HG02678 (cell line): Measurements from ENCODE around the gene PPP2R5C.

Experiments
- ATAC-seq: cut with Tn5 transposase; IDR thresholded peaks from one replicate; pipeline ENCODE4 v1.9.1; 2021; ENCODE audit warnings: mild to moderate bottlenecking, moderate library complexity; ENCODE audit not compliant: unreplicated experiment

Gene PPP2R5C

DNA sequence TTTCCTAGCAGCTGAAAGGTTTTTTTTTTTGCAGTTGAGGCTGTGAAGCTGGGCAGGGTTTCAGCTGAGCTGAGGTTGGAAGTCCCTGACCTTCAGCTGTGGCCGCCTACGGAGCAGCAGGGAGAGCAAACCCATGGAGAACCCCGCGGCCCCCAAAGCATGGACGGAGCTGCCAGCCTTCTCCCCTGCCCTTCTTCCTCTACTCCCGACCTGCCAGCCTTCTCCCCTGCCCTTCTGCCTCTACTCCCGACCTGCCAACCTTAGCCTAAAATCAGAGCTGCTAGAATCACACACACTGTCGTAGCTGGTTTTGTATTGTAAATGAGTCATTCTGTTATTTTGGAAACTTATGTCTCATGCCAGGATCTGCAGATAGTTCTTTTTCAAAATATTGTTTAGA is 74.6 kb downstream of the PPP2R5C start:
- ATAC-seq = no peak

DNA sequence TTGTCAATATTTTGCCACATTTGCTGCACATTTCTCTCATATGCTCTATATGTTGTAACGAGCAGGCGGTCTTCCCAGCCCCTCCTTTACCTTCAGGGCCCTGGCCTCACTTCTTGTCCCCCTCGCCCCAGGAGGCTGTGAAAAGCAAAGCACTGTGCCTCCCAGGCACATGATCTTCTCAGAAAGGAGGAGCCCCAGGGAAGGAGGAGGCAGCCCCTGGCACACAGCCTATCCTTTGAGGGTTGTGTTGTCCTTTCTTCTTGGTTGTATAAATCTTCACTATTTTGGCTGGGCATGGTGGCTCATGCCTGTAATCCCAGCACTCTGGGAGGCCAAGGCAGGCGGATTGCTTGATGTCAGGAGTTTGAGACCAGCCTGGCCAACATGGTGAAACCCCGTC is 77.0 kb downstream of the PPP2R5C start:
- no peak for ATAC-seq

DNA sequence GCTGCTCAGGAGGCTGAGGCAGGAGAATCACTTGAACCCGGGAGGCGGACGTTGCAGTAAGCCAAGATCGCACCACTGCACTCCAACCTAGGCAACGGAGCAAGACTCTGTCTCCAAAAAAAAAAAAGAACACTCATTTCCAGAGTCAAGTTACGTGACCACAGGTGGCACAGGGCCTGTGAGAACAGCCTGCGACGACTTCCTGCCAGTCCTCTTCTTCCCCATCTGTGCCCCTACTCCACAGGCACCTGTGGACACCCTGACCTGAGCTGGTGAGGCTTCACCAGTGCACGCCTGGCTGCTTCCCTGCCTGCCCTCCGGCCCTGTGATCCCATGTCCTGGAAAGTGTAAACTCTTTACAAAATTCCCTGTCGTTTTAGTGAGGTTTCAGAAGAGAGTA is 77.7 kb downstream of the PPP2R5C start:
- ATAC-seq = peak; percentile 52

DNA sequence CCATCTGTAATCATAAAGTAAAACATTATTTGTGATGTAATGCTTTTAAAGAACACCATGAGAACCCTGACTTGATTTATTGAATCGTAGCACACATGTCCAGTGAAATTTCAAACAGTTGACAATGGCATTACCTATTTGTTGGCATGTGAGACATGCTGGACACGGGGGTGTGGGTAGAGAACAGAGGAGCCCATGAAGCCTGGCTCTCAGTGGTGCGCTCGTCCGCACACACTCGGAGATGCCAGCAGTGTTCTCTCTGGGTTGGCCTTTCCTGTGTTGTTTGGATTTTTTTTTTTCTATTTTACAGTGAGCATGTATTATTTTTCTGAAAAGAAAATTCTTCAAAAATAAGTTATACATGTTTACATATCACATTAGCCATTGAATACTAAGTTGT is 78.2 kb downstream of the PPP2R5C start:
- ATAC-seq = no peak

DNA sequence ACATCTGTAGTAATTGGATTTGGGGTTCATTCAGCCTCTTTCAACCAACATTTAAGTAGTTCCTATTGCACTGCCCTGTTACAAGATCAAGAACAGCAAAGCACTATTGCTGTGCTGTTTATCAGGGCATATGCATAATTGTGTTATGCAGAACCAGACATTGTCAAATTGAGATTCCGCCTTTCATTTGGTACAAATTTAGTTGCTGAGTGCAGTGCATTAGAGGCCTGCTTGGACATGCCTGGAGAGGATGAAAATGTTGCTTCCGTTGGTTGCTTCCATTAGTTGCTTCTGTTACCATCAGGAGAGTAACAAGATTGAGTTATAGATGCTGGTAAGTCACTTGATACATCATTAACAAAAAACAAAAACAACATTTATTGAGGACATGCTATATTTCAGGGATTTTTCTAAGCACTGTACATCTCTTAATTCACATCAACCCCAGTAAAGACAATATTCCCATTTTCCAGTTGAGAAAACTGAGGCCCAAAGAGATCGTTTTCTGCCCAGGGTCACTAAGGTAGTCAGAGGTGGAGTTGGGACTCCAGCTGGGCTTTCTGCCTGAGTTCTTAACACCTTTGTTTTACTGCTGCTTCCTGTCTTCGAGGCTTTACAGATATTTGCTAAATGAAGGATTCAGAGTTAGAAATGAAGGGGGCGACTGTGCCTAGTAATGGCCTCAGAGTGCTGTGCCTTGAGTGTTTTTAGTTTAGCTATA is 79.3 kb downstream of the PPP2R5C start:
- no peak for ATAC-seq

DNA sequence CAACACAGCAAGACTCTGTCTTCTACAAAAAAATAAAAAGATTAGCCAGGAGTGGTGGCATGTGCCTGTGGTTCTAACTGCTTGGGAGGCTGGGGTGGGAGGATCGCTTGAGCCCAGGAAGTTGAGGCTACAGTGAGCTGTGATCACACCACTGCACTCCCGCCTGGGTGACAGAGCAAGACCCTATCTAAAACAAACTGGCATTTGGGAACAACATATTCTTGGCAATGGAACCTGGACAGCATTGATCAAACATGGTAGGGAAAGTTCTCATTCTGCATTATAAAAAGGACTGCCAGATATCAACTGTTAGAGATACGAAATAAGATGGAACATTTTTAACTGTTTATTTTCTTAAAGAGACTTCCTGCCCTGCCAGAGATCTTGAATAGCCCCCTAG is 81.5 kb downstream of the PPP2R5C start:
- no peak for ATAC-seq

DNA sequence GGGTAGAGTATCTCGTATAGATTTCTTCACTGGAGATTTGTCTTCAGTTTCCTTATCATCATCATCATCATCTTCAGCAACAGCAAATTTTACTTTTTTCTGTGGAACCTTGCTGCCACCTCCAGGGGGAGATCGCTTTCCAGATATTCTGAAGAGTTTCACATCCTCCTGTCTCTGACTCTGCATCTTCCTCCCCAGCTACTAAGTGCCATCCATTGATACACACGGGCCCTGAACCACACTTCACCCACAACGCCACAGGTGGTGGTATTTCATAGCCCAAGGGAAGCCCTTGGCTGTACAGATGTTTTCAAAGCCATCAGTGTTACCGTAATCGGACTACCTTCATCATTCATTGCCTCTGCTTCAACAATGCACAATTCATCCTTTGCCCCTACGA is 82.2 kb downstream of the PPP2R5C start:
- ATAC-seq = peak; percentile 66

DNA sequence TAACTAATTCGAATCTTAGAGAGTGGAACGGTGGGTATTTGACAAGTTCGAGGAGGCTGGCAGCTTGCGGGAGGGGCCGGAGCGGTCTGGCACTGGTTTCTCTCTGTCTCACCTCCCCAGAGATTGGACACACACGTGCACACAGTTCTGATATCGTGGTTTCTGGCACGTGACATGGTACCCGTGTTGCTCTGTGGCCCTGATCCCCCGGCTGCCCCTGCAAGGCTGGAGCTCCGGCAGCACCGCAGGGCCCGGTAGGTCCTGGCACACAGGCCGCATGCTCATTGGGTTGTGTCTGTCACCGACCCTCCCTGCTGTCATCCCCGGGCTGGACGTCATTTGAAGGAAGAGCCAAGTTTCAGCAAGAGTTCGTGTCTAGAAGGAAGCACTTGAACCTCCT is 82.7 kb downstream of the PPP2R5C start:
- peak; percentile 47 for ATAC-seq

DNA sequence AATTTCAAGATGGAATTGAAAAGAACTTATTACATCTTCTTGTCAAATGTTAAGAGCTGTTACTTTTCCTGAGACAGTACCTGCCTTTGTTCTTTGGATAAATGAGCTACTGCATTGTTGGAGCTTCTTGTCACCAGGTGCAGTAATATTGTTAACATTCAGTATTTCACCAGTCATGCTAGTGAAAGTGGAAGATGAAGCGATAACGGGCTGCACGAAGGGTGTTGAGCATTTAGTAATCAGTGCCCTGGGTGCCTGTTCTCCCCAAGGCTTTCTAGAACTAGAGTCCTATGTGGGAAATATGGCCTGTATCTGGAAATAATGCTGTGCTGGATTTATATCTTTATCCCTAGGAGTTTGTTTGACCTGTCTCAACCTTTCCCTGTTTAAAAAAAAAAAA is 83.2 kb downstream of the PPP2R5C start:
- ATAC-seq = no peak

DNA sequence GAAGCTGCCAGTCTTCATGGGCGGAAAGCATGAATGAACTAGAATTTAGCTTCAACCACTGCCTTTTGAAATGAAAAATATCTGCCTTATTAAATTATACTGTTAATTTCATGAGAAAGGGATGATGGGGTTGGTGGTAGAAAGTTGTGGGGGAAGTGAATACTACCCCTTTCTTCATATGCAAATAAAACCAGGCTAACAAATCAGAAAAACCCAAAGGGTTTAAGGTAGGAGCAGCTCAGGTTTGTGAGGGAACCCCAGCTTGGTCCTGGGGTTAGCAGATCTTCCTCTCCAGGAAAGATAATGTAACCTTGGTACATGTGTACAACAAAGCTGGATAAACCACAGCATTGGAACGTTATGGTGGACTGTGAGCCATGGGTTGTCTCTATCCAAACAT is 84.0 kb downstream of the PPP2R5C start:
- no peak for ATAC-seq

DNA sequence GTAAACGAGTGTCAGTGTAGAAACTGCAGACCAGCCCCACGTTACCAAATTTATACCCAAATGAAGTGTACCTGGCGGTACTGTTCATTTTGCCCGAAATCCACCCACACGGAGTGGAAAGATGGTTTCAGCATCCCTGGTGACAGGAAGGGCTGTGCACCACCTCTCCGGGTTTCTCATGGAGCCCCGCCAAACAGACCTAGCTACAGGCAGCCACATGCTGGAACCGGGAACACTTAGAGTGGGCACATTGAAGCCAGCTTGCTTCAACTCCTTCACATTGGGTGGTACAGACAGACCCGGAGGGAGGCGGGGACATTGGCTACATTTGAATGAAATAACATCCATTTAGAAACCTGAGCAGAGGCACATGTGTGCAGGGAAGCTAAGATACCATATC is 84.4 kb downstream of the PPP2R5C start:
- ATAC-seq = no peak

DNA sequence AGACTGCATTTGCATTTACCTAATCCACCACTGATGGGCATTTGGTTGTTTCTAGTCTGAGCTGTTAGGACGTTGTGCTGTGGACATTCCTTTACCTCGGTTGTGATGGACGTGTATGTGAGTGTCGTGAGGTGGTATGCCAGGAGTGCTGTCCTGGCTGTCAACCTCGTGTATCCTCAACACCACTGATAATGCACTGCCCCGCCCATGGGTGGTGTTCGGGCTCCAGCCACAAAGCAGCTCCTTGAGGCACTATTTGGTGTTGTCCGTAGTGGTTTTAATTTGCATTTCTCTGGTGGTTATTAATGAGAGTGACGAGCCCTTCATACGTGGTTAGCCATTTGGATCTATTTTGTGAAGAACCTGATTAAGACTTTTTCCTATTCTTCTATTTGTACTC is 87.6 kb downstream of the PPP2R5C start:
- ATAC-seq = peak; percentile 61

DNA sequence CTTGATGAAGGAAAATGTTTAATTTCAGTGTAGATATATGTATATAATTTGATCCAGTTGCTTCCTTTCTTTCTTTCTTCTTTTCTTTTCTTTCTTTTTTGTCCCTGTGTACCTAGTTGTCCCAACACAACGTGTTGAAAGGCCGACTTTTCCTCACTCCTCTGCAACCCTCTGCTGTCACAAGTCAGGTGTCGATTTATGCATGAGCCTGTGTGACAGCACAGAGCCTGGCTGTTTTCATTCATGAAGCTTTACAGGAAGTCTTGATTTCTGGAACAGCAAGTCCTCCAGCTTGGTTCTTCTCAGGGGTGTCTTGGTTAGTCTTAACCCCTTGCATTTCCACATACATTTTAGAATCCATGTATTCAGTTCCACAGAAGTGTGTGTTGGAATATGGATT is 88.1 kb downstream of the PPP2R5C start:
- no peak for ATAC-seq

DNA sequence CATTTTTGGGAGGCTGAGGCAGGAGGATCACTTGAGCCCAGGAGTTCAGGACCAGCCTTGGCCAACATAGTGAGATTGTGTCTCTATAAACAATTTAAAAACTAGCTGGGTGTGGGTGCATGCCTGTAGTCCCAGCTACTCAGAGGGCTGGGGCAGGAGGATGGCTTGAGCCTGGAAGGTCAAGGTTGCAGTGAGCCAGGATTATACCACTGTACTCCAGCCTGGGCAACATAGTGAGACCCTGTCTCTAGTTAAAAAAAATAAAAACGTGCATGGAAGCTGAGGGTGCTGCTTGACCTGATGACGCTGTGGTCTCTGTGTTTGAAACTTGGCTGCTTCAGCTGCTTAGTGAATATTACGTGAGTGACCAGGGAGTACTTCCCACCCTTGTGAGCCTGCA is 89.7 kb downstream of the PPP2R5C start:
- no peak for ATAC-seq

DNA sequence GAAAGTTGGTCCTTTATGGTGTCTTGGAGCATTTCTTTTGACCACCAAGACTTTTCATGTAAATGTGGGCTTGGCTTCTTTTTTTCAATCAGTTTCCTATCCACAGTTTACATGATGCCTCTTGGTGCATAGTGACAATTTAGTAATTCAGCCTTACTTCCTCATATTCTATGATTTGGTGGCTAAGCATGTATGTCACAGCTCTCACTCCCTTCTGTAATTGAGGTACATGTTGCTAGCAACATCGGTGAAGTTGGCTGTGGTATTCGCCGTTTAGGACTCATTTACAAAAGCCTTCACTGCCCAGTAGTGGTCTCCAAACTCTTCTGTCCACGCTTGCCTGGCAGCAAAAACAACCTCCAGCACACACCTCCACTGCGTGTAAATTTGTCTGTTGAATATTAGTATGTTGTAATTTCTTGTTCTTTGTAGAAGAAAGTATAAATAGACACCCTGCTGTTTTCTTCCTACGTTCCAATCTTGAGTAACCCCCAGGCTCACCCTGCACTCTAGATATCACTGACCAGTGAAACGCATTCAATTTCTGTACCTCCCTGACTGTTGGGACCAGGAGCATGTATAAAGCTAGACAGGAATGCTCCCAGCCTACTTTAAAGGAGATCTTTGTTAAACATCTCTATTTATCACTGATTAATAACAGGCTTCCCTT is 90.4 kb downstream of the PPP2R5C start:
- no peak for ATAC-seq

DNA sequence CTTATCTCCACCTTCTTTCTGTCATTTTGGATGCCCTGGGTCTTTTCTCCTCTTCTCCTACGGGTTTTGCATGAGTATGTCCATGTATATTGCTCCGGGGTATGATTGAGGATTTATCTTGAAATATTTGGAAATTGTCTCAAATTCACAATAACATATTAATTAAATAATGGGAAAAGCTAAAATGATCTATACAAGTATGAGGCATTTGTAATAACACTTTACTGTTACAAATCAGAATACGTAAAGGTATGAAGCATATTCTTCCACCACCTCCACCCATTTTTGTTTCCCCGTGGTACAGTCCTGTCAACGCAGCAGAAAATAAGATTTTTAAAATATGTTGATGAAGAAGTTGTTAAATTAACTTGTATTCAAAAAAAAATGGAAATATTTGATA is 91.3 kb downstream of the PPP2R5C start:
- no peak for ATAC-seq

DNA sequence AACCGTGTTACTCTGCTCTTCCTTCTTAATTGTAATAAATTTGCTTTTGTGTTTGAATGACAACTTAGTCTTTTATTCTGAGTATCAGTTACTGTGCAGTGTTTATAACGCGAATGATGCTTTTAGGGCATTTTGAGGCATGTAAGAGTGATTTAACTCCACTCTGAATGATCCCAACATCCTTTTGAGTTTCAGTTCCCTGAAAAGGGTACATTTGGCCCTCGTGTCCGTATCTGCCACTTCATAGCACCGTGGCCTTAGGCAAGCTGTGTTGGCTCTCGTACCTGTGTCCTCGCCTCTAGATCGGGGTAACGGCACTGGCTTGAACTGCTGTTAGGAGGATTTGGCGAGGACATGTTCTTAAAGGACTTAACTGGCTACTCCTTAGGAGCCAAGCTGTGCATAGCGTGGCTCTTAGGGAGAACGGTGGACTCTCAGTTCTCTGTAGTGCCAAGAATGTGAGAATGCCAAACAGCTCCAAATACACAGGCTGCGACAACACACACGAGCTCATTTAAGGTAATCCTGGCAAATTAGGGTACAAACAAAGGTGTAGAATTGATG is 92.0 kb downstream of the PPP2R5C start:
- no peak for ATAC-seq

DNA sequence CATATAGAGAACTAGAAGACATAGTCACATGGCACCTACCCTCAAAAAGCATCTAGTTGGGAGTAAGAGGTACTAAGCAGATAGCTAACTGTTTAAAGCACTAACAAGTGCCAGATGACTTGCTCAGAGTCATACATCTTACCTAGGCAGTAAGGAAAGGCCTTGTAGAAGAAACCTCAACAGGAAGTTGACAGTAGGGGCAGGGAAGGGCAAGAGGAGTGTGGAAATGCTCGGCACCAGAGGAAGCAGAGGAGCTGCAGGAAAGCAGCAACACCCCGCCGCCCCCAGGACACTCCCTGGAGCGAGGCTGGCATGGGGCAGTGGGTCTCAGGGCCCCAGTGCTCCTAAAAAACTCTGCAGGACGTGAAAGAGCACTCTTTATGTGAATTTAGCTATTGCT is 92.9 kb downstream of the PPP2R5C start:
- no peak for ATAC-seq

DNA sequence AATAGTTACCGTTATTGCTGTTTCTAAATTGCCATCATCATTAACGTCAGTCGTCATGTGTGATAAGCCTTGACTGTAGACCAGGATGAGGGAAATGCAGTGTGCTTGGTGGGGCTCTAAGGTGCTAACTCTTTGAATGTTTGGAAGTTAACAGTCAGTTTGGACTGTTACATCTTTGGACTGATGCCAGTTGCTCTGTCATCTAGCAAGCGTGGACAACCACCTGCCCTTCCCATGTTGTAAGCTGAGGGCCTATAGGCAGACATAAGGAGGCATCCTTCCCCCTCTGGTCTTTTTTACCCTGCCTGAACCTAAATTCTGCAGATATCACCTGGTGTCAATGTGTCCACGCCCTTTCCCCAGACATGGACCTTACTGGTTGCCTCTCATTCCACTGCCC is 94.4 kb downstream of the PPP2R5C start:
- ATAC-seq = no peak

DNA sequence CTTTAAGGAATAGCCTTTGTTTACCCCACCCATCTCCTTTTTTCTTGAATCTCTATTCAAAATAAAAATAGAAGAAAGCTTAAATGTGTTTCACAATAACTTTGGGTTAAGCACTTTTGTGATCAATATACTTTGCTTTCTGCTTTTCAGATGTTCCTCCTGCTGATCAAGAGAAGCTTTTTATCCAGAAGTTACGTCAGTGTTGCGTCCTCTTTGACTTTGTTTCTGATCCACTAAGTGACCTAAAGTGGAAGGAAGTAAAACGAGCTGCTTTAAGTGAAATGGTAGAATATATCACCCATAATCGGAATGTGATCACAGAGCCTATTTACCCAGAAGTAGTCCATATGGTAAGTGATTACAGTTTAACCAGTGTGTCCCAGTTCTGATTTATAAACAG is 95.0 kb downstream of the PPP2R5C start:
- ATAC-seq = no peak

DNA sequence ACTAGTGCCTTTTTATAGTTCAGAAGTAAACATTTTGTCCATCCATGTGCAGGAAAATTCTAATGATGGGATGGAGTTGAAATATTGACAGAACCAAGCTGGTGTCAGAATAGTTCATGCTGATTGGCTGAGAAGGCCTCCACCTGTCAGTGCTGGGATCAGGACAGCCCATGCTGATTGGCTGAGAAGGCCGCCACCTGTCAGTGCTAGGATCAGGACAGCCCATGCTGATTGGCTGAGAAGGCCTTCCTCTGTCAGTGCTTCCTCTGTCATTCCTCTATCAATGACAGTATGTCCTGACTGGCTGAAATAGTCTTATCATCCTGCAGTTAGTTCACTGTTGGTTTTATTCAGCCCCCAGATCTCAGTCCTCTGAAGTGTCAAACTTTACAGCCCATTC is 95.7 kb downstream of the PPP2R5C start:
- ATAC-seq = no peak

DNA sequence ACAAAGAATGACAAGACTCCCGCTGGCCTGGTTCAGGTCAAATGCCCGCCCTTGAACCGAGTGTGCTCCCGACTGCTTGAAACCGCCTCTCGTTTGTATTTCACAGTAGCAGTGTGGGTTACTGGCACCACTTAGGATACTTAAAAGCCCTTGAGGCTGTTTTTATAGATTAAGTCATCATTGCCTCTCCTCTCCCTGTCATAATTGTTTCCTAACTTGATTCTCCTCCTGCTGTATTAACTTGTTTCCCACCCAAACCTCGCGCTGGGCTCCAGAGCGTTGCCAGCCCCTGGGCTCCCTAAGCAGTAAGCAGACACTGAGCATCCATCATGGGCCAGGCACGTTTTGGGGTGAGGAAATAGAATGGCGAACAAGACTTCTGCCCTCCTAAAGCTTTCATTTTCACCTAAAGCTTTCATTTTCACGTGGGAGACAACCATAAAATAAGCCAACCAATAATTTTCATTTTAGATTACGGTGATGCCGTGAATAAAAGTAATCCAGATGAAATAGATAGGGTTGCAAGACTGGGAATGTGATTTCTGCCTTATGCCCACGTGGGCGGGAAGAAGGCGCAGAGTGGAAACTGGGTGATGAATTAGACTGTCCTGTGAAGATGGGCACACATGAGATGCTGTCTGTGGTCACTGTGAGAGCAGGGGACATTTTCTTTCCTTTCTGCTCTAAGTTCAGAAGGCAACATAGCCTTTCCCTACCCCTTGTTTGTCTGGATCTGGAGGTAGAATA is 97.5 kb downstream of the PPP2R5C start:
- ATAC-seq = no peak
